ENCODE data around the gene VPS4B. TPM values are rescaled to one million over a fixed set of nuclear protein-coding genes. Genes with fewer than 3 reads are reported as not detected.

Gene VPS4B
- total RNA-seq, 1 donor = 47.4 TPM

DNA sequence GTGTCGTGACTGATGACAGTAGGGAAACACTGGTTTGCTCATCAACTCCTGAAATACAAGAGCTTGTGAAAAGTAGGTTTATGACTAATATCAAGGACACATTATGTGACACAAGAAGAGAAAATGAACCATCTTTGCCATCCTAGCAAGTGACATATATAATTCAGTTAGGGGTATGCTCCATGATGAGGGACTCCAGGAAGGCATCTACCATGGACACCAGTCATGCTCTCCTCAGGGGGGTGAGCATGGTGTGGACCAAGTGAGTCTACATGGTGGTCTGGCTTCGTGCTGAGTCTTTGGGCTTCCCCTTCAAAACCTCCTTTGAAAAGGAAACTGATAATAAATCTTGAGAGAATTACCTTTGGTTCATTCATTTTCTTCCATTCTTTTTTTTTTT is 42.8 kb upstream of the VPS4B start:
- H2AFZ ChIP-seq (ENCODE audit: low read length) = no peak overlapping the region
- no peaks in the 10 kb centered on the region for H3K79me2 ChIP-seq (ENCODE audit: insufficient read depth, low read length)
- no peak overlapping the region for H3K27ac ChIP-seq (ENCODE audit: low read depth, low read length)
- H3K27me3 ChIP-seq (ENCODE audit: insufficient read depth, low read length) = peaks cover 11% of the 10 kb centered on the region
- no peaks in the 10 kb centered on the region for H4K20me1 ChIP-seq (ENCODE audit: insufficient read depth, low read length)
- DNase-seq (ENCODE audit: insufficient read length, low spot score, missing footprints) = no peak
- no peaks in the 10 kb centered on the region for H3K4me1 ChIP-seq (ENCODE audit: insufficient read depth, low read length)
- TF ChIP-seq, protein P1, sequence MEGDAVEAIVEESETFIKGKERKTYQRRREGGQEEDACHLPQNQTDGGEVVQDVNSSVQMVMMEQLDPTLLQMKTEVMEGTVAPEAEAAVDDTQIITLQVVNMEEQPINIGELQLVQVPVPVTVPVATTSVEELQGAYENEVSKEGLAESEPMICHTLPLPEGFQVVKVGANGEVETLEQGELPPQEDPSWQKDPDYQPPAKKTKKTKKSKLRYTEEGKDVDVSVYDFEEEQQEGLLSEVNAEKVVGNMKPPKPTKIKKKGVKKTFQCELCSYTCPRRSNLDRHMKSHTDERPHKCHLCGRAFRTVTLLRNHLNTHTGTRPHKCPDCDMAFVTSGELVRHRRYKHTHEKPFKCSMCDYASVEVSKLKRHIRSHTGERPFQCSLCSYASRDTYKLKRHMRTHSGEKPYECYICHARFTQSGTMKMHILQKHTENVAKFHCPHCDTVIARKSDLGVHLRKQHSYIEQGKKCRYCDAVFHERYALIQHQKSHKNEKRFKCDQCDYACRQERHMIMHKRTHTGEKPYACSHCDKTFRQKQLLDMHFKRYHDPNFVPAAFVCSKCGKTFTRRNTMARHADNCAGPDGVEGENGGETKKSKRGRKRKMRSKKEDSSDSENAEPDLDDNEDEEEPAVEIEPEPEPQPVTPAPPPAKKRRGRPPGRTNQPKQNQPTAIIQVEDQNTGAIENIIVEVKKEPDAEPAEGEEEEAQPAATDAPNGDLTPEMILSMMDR (IDR thresholded peaks at IDR 0.05; ENCODE audit: extremely low read depth, low read depth, low read length) = no peak
- no peaks in the 10 kb centered on the region for H3K9me3 ChIP-seq (ENCODE audit: low read depth, low read length)
- no peak overlapping the region for H3K4me3 ChIP-seq (ENCODE audit: insufficient read depth, low read length)
- H3K36me3 ChIP-seq (ENCODE audit: insufficient read depth, low read length) = no peaks in the 10 kb centered on the region
- no peak overlapping the region for H3K4me2 ChIP-seq (ENCODE audit: insufficient read depth, low read length)

DNA sequence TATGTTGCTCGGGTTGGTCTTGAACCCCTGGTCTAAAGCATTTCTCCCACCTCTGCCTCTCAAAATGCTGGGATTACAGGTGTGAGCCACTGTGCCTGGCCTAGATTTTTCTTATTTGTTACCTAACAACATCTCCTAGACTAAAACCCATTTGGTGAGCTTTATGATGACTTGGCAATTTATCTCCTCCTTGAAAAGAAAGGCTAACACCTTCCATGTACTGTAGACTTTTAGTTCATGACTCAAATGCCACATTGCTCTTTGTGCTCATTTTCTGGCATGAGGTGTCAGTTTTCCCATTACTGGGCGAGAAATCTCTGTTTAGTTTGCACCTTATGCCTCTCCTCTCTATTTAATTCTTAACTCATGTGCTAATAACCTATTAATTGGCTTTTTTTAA is 42.2 kb upstream of the VPS4B start:
- H3K4me2 ChIP-seq (ENCODE audit: insufficient read depth, low read length) = no peak overlapping the region

DNA sequence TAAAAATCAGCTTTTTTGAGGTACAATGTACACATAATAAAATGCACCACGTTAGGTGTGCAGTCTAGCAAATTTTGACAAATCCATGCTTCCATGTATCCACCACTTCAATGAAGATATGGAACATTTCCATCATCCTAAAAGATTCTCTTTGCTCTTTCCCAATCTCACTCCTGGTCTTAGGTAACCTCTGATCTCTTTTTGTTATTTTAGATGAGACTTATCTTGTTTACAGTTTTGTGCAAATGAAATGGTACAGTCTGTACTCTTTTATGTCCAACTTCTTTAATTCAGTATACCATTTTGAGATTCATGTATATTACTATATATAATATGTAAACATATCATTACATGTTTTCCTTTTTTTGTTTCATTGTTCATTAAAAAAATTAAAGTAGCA is 38.1 kb upstream of the VPS4B start:
- TF ChIP-seq, protein P1 (IDR thresholded peaks at IDR 0.05; ENCODE audit: extremely low read depth, low read depth, low read length) = no peak
- H3K79me2 ChIP-seq (ENCODE audit: insufficient read depth, low read length) = no peaks in the 10 kb centered on the region
- H2AFZ ChIP-seq (ENCODE audit: low read length) = no peak overlapping the region
- no peak overlapping the region for H3K4me2 ChIP-seq (ENCODE audit: insufficient read depth, low read length)
- H3K4me3 ChIP-seq (ENCODE audit: insufficient read depth, low read length) = no peak overlapping the region
- no peaks in the 10 kb centered on the region for H4K20me1 ChIP-seq (ENCODE audit: insufficient read depth, low read length)
- peaks cover 14% of the 10 kb centered on the region for H3K27me3 ChIP-seq (ENCODE audit: insufficient read depth, low read length)
- H3K4me1 ChIP-seq (ENCODE audit: insufficient read depth, low read length) = no peaks in the 10 kb centered on the region
- DNase-seq (ENCODE audit: insufficient read length, low spot score, missing footprints) = no peak
- no peaks in the 10 kb centered on the region for H3K36me3 ChIP-seq (ENCODE audit: insufficient read depth, low read length)
- H3K9me3 ChIP-seq (ENCODE audit: low read depth, low read length) = no peaks in the 10 kb centered on the region
- H3K27ac ChIP-seq (ENCODE audit: low read depth, low read length) = no peak overlapping the region

More for the DNA sequence above, 42.2 kb upstream of the VPS4B start:
- TF ChIP-seq, protein P1 (IDR thresholded peaks at IDR 0.05; ENCODE audit: extremely low read depth, low read depth, low read length) = no peak
- Histone ChIP-seq H3K4me3 (ENCODE audit: insufficient read depth, low read length) (no peak overlapping the region), H3K36me3 (ENCODE audit: insufficient read depth, low read length) (no peaks in the 10 kb centered on the region), H3K4me1 (ENCODE audit: insufficient read depth, low read length) (no peaks in the 10 kb centered on the region), H3K79me2 (ENCODE audit: insufficient read depth, low read length) (no peaks in the 10 kb centered on the region), H3K9me3 (ENCODE audit: low read depth, low read length) (no peaks in the 10 kb centered on the region), H3K27ac (ENCODE audit: low read depth, low read length) (no peak overlapping the region), H4K20me1 (ENCODE audit: insufficient read depth, low read length) (no peaks in the 10 kb centered on the region), H3K27me3 (ENCODE audit: insufficient read depth, low read length) (peaks cover 14% of the 10 kb centered on the region), H2AFZ (ENCODE audit: low read length) (no peak overlapping the region)
- DNase-seq (ENCODE audit: insufficient read length, low spot score, missing footprints) = no peak

DNA sequence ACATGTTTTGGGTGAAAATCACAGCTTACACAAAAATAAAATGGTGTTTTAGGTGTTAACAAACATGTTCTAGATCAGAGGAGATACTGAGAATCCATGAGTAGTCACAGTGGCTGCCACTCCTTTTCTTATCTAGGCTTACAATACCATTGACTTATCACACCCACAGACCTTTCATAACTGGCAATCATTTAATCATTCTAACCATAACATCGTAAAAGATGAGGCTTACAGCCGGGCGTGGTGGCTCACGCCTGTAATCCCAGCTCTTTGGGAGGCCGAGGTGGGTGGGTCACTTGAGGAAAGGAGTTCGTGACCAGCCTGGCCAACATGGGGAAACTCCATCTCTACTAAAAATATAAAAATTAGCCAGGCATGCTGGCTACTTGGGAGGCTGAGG is 35.7 kb upstream of the VPS4B start:
- DNase-seq (ENCODE audit: insufficient read length, low spot score, missing footprints) = no peak
- Histone ChIP-seq H3K79me2 (ENCODE audit: insufficient read depth, low read length) (no peaks in the 10 kb centered on the region), H3K9me3 (ENCODE audit: low read depth, low read length) (no peaks in the 10 kb centered on the region), H2AFZ (ENCODE audit: low read length) (no peak overlapping the region), H3K27ac (ENCODE audit: low read depth, low read length) (no peak overlapping the region), H3K36me3 (ENCODE audit: insufficient read depth, low read length) (no peaks in the 10 kb centered on the region), H3K4me1 (ENCODE audit: insufficient read depth, low read length) (no peaks in the 10 kb centered on the region), H3K4me2 (ENCODE audit: insufficient read depth, low read length) (no peak overlapping the region), H3K27me3 (ENCODE audit: insufficient read depth, low read length) (peaks cover 3% of the 10 kb centered on the region), H3K4me3 (ENCODE audit: insufficient read depth, low read length) (no peak overlapping the region), H4K20me1 (ENCODE audit: insufficient read depth, low read length) (no peaks in the 10 kb centered on the region)
- TF ChIP-seq, protein P1 (IDR thresholded peaks at IDR 0.05; ENCODE audit: extremely low read depth, low read depth, low read length) = no peak

Data from osteoblast (primary cell).